HCT116 (cell line): ENCODE measurements around the gene CTRB2. TPM values are rescaled to one million over a fixed set of nuclear protein-coding genes. Genes with fewer than 3 reads are reported as not detected.

ENCODE experiments used
- ATAC-seq: fragments of 200-7000 bp; cut with Tn5 transposase; 2 replicates; pipeline ENCODE4 v1.9.1; 2020; ENCODE audit warnings: mild to moderate bottlenecking, moderate library complexity
- BruUV-seq: library from RNA; stranded (reverse); fragments of 400-500 nt; replicated peaks from 2 replicates; lab custom pipeline; 2021; lab: Mats Ljungman, UMichigan
- CTCF ChIA-PET: fragments of 300-600 bp; sonication (Branson Sonifier 250); formaldehyde crosslinking; loops from one replicate; lab custom pipeline; 2021; ENCODE audit warnings: antibody characterized with exemption; lab: Charles Lee
- POLR2A ChIA-PET: fragments of 300-600, 350-600 bp; sonication (Branson Sonifier 250); formaldehyde crosslinking; loops from one replicate; lab custom pipeline; 2021; ENCODE audit warnings: antibody characterized with exemption; lab: Charles Lee
- RAD21 ChIA-PET, 2 experiments: fragments of 300-600 bp; sonication (Branson Sonifier 250); formaldehyde crosslinking; loops; one replicate each; lab custom pipeline; 2023; ENCODE audit warnings: low total read pairs in 2 of 2; ENCODE audit not compliant: uncharacterized antibody in 2 of 2, unreplicated experiment in 2 of 2, low non-redundant PET in 1 of 2; lab: Charles Lee
- DNase-seq: peaks from one replicate; pipeline ENCODE4 v3.0.0-alpha.2; 2010; ENCODE audit warnings: low read depth, low spot score
- H2AFZ ChIP-seq: fragments of 200-600 bp; shearing (Covaris generic), sonication (generic); 2 replicates; pipeline ENCODE4 v1.6.1; 2017; ENCODE audit warnings: low read depth, mixed run types, mixed read lengths, antibody characterized with exemption, low read length; ENCODE audit not compliant: poor library complexity, severe bottlenecking
- H3K27ac ChIP-seq: 2 replicates; pipeline ENCODE4 v1.5.1; 2012; ENCODE audit warnings: low read depth, low read length
- H3K27me3 ChIP-seq: fragments of 200-600 bp; sonication (generic); 2 replicates; pipeline ENCODE4 v1.6.1; 2016; ENCODE audit warnings: mixed run types, low read length, mixed read lengths; ENCODE audit not compliant: insufficient read depth
- H3K36me3 ChIP-seq, 2 experiments: fragments of 200-500 bp in 1 of 2; fragments of 200-600 bp in 1 of 2; sonication (Bioruptor generic) in 1 of 2; sonication (generic) in 1 of 2; 2 replicates each; pipeline versions ENCODE4 v1.5.1 to v1.6.1; 2014 to 2016; ENCODE audit warnings: low read length in 2 of 2, inconsistent platforms in 1 of 2, mixed read lengths in 1 of 2, mixed run types in 1 of 2; ENCODE audit not compliant: insufficient read depth in 2 of 2, control insufficient read depth in 1 of 2
- H3K4me1 ChIP-seq, 2 experiments: fragments of 200-600 bp in 1 of 2; sonication (generic) in 1 of 2; 2 replicates each; pipeline versions ENCODE4 v1.5.1 to v1.6.1; 2012 to 2017; ENCODE audit warnings: low read length in 2 of 2, inconsistent platforms in 1 of 2, mild to moderate bottlenecking in 1 of 2, mixed read lengths in 1 of 2, mixed run types in 1 of 2, moderate library complexity in 1 of 2; ENCODE audit not compliant: insufficient read depth in 2 of 2, control insufficient read depth in 1 of 2
- H3K4me2 ChIP-seq: fragments of 200-600 bp; sonication (generic); 2 replicates; pipeline ENCODE4 v1.6.1; 2017; ENCODE audit warnings: mixed run types, low read length, mixed read lengths
- H3K4me3 ChIP-seq, 2 experiments: fragments of 200-600 bp in 1 of 2; sonication (generic) in 1 of 2; replicated peaks in 1 of 2; 2 replicates each; pipeline ENCODE4 v1.5.1; 2011 to 2016; ENCODE audit warnings: low read length in 2 of 2, control low read depth in 1 of 2, low read depth in 1 of 2, mild to moderate bottlenecking in 1 of 2, mixed read lengths in 1 of 2, mixed run types in 1 of 2
- H3K79me2 ChIP-seq: fragments of 200-600 bp; sonication (generic); 2 replicates; pipeline ENCODE4 v1.6.1; 2017; ENCODE audit warnings: mild to moderate bottlenecking, mixed run types, low read length, moderate library complexity, mixed read lengths; ENCODE audit not compliant: insufficient read depth
- H3K9ac ChIP-seq: fragments of 200-600 bp; sonication (generic); 2 replicates; pipeline ENCODE4 v1.6.1; 2016; ENCODE audit warnings: low read length, mixed read lengths
- H3K9me2 ChIP-seq: fragments of 200-600 bp; sonication (generic), shearing (Covaris generic); 2 replicates; pipeline ENCODE4 v1.6.1; 2017; ENCODE audit warnings: mixed run types, mild to moderate bottlenecking, moderate library complexity; ENCODE audit not compliant: insufficient read depth
- H3K9me3 ChIP-seq, 2 experiments: fragments of 200-500 bp in 1 of 2; fragments of 200-600 bp in 1 of 2; sonication (Bioruptor generic) in 1 of 2; sonication (generic) in 1 of 2; 2 replicates each; pipeline ENCODE4 v1.6.1; 2014 to 2017; ENCODE audit warnings: low read length in 2 of 2, mixed read lengths in 2 of 2, inconsistent platforms in 1 of 2, low read depth in 1 of 2, mild to moderate bottlenecking in 1 of 2, mixed run types in 1 of 2, moderate library complexity in 1 of 2; ENCODE audit not compliant: control insufficient read depth in 1 of 2, insufficient read depth in 1 of 2
- H4K20me1 ChIP-seq: fragments of 200-600 bp; sonication (generic), shearing (Covaris generic); 2 replicates; pipeline ENCODE4 v1.6.1; 2017; ENCODE audit warnings: mixed run types, mild to moderate bottlenecking, moderate library complexity; ENCODE audit not compliant: insufficient read depth
- CBX3 ChIP-seq: IDR thresholded peaks from 2 replicates; pipeline ENCODE4 v1.6.1; 2012; ENCODE audit warnings: low read depth
- CEBPB ChIP-seq: IDR thresholded peaks from 2 replicates; pipeline ENCODE4 v1.6.1; 2012; ENCODE audit warnings: low read depth
- EZH2 ChIP-seq: fragments of 200-600 bp; sonication (generic); IDR thresholded peaks from 2 replicates; pipeline ENCODE4 v1.6.1; 2017; ENCODE audit warnings: antibody characterized with exemption, mixed run types
- SIN3A ChIP-seq: IDR thresholded peaks from 2 replicates; pipeline ENCODE4 v1.6.1; 2012; ENCODE audit warnings: low read depth
- SP1 ChIP-seq: IDR thresholded peaks from 2 replicates; pipeline ENCODE4 v1.6.1; 2012; ENCODE audit warnings: low read depth
- ZFX ChIP-seq: fragments of 450-650 bp; IDR thresholded peaks from 2 replicates; pipeline ENCODE4 v1.6.1; 2017
- intact Hi-C: fragments of 100-400 bp; cut with micrococcal nuclease; formaldehyde crosslinking; loops from 2 replicates; pipeline ENCODE4 v1.10.0; 2022
- total RNA-seq: library from RNA; stranded (reverse); gene quantifications from one replicate; pipeline ENCODE4 v1.2.1, GENCODE V29; 2021; ENCODE audit not compliant: unreplicated experiment
- TF ChIP-seq, protein P1 (sequence below): IDR thresholded peaks from 2 replicates; pipeline ENCODE4 v1.6.1; 2012
- TF ChIP-seq, protein P2 (sequence below): IDR thresholded peaks from 2 replicates; pipeline ENCODE4 v1.6.1; 2012
- TF ChIP-seq, protein P3 (sequence below), 3 experiments: fragments of 200-600 bp in 1 of 3; sonication (generic) in 1 of 3; IDR thresholded peaks in 2 of 3; conservative IDR thresholded peaks in 1 of 3; 2 replicates each; pipeline ENCODE4 v1.5.1; 2012 to 2017; ENCODE audit warnings: low read depth in 2 of 3, low read length in 2 of 3, antibody characterized with exemption in 1 of 3, borderline replicate concordance in 1 of 3, control low read depth in 1 of 3, mild to moderate bottlenecking in 1 of 3, mixed read lengths in 1 of 3, mixed run types in 1 of 3, moderate library complexity in 1 of 3; ENCODE audit not compliant: insufficient read depth in 1 of 3

The CTRB2 gene
- total RNA-seq, 1 experiment from 2014 or later, result 10.0 TPM

DNA sequence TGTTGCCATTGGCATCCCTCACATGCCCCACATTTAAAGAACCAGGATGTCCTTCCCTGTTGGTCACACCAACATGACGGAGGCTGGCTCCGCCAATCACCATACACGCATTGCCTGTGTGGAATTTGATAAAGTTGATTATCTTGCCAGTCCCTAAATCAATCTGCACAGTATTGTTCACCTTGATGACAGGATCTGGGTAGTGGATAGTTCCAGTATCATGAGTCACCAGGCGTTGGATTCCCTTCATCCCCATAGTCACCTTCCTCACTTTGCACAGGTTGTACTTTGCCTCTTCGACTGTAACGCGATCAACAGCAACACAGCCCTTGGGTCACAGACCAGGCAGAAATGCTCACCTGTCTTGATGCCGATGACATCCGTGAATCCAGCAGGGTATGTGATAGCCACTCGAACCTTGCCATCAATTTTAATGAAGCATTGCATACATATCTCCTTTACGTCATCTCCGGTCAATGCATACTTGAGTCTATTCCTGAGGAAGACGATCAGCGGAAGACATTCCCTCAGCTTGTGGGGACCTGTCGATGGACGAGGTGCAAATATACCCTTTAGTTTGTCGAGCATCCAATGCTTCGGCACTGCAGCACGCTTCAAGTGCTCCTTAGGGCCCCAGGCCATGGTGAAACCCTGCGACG is 14.2 kb downstream of the CTRB2 start:
- RAD21 ChIA-PET, result no interaction called here
- Histone ChIP-seq H3K36me3 (no peaks in the 10 kb centered on the region), H2AFZ (no peak overlapping the region), H3K9me2 (no peaks in the 10 kb centered on the region), H3K9ac (no peak overlapping the region), H3K27ac (no peak overlapping the region), H3K79me2 (no peaks in the 10 kb centered on the region), H3K27me3 (no peaks in the 10 kb centered on the region; the same call in 1 of the 2 replicates), H4K20me1 (no peaks in the 10 kb centered on the region), H3K4me1 (no peaks in the 10 kb centered on the region), H3K4me3 (no peak overlapping the region), H3K9me3 (no peaks in the 10 kb centered on the region), H3K4me2 (no peak overlapping the region)
- DNase-seq, result no peak
- no peak for TF ChIP-seq SIN3A
- TF ChIP-seq SP1, result no peak
- TF ChIP-seq ZFX, result no peak
- no peak for TF ChIP-seq EZH2
- TF ChIP-seq, protein P1, sequence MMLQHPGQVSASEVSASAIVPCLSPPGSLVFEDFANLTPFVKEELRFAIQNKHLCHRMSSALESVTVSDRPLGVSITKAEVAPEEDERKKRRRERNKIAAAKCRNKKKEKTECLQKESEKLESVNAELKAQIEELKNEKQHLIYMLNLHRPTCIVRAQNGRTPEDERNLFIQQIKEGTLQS, result no peak
- no peak for TF ChIP-seq CBX3
- TF ChIP-seq, protein P2, sequence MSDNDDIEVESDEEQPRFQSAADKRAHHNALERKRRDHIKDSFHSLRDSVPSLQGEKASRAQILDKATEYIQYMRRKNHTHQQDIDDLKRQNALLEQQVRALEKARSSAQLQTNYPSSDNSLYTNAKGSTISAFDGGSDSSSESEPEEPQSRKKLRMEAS, result no peak
- TF ChIP-seq, protein P3, sequence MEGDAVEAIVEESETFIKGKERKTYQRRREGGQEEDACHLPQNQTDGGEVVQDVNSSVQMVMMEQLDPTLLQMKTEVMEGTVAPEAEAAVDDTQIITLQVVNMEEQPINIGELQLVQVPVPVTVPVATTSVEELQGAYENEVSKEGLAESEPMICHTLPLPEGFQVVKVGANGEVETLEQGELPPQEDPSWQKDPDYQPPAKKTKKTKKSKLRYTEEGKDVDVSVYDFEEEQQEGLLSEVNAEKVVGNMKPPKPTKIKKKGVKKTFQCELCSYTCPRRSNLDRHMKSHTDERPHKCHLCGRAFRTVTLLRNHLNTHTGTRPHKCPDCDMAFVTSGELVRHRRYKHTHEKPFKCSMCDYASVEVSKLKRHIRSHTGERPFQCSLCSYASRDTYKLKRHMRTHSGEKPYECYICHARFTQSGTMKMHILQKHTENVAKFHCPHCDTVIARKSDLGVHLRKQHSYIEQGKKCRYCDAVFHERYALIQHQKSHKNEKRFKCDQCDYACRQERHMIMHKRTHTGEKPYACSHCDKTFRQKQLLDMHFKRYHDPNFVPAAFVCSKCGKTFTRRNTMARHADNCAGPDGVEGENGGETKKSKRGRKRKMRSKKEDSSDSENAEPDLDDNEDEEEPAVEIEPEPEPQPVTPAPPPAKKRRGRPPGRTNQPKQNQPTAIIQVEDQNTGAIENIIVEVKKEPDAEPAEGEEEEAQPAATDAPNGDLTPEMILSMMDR (IDR thresholded peaks at IDR 0.05 in 2 of 3, conservative IDR thresholded peaks at IDR 0.05 in 1 of 3; ENCODE audit: borderline replicate concordance in 1 of 3, insufficient read depth in 1 of 3, low read depth in 2 of 3, low read length in 2 of 3), result no peak
- TF ChIP-seq CEBPB, result no peak
- BruUV-seq, result no TSS peak
- intact Hi-C loops, result no loop called here
- CTCF ChIA-PET, result no interaction called here
- POLR2A ChIA-PET, result no interaction called here
- ATAC-seq, result no peak
